Vagina (tissue), 2 donors: ENCODE data around the gene WFDC9.

Source experiments
- CTCF ChIP-seq, 3 experiments: fragments of 450-650 bp in 2 of 3; fragments of 200-600 bp in 1 of 3; sonication (generic) in 1 of 3; IDR thresholded peaks; one replicate each; pipeline ENCODE4 v1.5.1; 2017 to 2019; ENCODE audit warnings: antibody characterized with exemption in 3 of 3, mild to moderate bottlenecking in 2 of 3, moderate library complexity in 2 of 3
- POLR2AphosphoS5 ChIP-seq, 2 donors: sonication (generic); formaldehyde crosslinking; IDR thresholded peaks; one replicate each; pipeline ENCODE4 v1.9.0; 2017; ENCODE audit warnings: antibody characterized with exemption in 2 of 2, mild to moderate bottlenecking in 2 of 2, low read depth in 1 of 2; ENCODE audit not compliant: insufficient read depth in 1 of 2

- no peak for TF ChIP-seq POLR2AphosphoS5 (IDR thresholded peaks at IDR 0.05; ENCODE audit: insufficient read depth in 1 of 2, low read depth in 1 of 2)
- TF ChIP-seq CTCF (IDR thresholded peaks at IDR 0.05), result no peak
Measured at GRCh38 chr20:45595235-45595634, 35.8 kb downstream of the WFDC9 start.
